K562 (cell line): ENCODE measurements around the gene ANKRD60. TPM values are rescaled to one million over a fixed set of nuclear protein-coding genes. Genes with fewer than 3 reads are reported as not detected.
A peak's percentile ranks its signal among the peaks of the same experiment; 100 is the strongest.

ENCODE experiments used
- ARID2 ChIP-seq: fragments of 450-650 bp; IDR thresholded peaks from 2 replicates; pipeline ENCODE4 v1.6.1; 2017; ENCODE audit warnings: antibody characterized with exemption, mild to moderate bottlenecking
- ETV5 ChIP-seq: sonication (generic); formaldehyde crosslinking; IDR thresholded peaks from 2 replicates; pipeline ENCODE4 v1.4.0; 2020; ENCODE audit warnings: low read depth, mild to moderate bottlenecking, missing genetic modification reagents
- GATAD2A ChIP-seq: fragments of 450-650 bp; IDR thresholded peaks from 2 replicates; pipeline ENCODE4 v1.6.1; 2017
- GATAD2B ChIP-seq: fragments of 450-650 bp; IDR thresholded peaks from 2 replicates; pipeline ENCODE4 v1.6.1; 2017; ENCODE audit warnings: mild to moderate bottlenecking, borderline replicate concordance
- HMG20B ChIP-seq: fragments of 250-450 bp; sonication (Bioruptor Pico); IDR thresholded peaks from 2 replicates; pipeline ENCODE4 v1.5.0; 2021; ENCODE audit warnings: mild to moderate bottlenecking
- NFE2L1 ChIP-seq: fragments of 450-650 bp; IDR thresholded peaks from 2 replicates; pipeline ENCODE4 v1.6.1; 2016; ENCODE audit warnings: missing genetic modification characterization, low read depth, mild to moderate bottlenecking, missing compliant biosample characterization, moderate library complexity, borderline replicate concordance
- NONO ChIP-seq, 2 experiments: fragments of 200-400 bp in 1 of 2; fragments of 450-650 bp in 1 of 2; formaldehyde crosslinking in 1 of 2; IDR thresholded peaks; 2 replicates each; pipeline ENCODE4 v1.6.1; 2017; ENCODE audit warnings: low read depth in 2 of 2, mild to moderate bottlenecking in 2 of 2, moderate library complexity in 2 of 2, low read length in 1 of 2
- PHB2 ChIP-seq: fragments of 450-650 bp; IDR thresholded peaks from 2 replicates; pipeline ENCODE4 v1.6.1; 2017; ENCODE audit warnings: low read depth
- SOX6 ChIP-seq: fragments of 450-650 bp; IDR thresholded peaks from 2 replicates; pipeline ENCODE4 v1.6.1; 2014; ENCODE audit warnings: mild to moderate bottlenecking
- ZNF407 ChIP-seq: fragments of 450-650 bp; IDR thresholded peaks from 2 replicates; pipeline ENCODE4 v1.6.1; 2016; ENCODE audit warnings: low read depth
- ZNF592 ChIP-seq: fragments of 450-650 bp; IDR thresholded peaks from 2 replicates; pipeline ENCODE4 v1.6.1; 2017; ENCODE audit warnings: antibody characterized with exemption, mild to moderate bottlenecking
- ZNF707 ChIP-seq: fragments of 250-450 bp; sonication (Bioruptor Pico); conservative IDR thresholded peaks from 2 replicates; pipeline ENCODE4 v1.8.0; 2022; ENCODE audit warnings: inconsistent platforms, mild to moderate bottlenecking, moderate library complexity
- polyA plus RNA-seq, 8 experiments: library from polyadenylated mRNA; depleted of rRNA in 4 of 8; stranded (reverse) in 5 of 8; unstranded in 3 of 8; fragments of >200 nt; fragmentation: Nextera tagmentation in 2 of 8; fragmentation: Illumina TruSeq in 1 of 8; extraction: Ambion mirVana in 2 of 8; extraction: Trizol in 1 of 8; gene quantifications; 2 replicates each; pipeline versions ENCODE4 v1.2.1 to v1.2.3, GENCODE V29; 2011 to 2014; ENCODE audit warnings: inconsistent platforms in 1 of 8, missing spikeins in 1 of 8
- total RNA-seq, 7 experiments: library from RNA; depleted of rRNA in 6 of 7; stranded (reverse); fragments of >200 nt in 6 of 7; fragmentation: Illumina TruSeq in 2 of 7; extraction: Trizol in 2 of 7; gene quantifications; 2 replicates each; pipeline versions ENCODE4 v1.2.1 to v1.2.3, GENCODE V29; 2011 to 2021; ENCODE audit warnings: low replicate concordance in 1 of 7
- TF ChIP-seq, protein P1 (sequence below): fragments of 450-650 bp; IDR thresholded peaks from 2 replicates; pipeline ENCODE4 v1.6.1; 2017; ENCODE audit warnings: mild to moderate bottlenecking, moderate library complexity

Gene ANKRD60
- total and polyA plus RNA-seq, 9 of the 15 experiments (the other 6 are each of a cell fraction or from before 2014, with no cell fraction given) = not detected

DNA sequence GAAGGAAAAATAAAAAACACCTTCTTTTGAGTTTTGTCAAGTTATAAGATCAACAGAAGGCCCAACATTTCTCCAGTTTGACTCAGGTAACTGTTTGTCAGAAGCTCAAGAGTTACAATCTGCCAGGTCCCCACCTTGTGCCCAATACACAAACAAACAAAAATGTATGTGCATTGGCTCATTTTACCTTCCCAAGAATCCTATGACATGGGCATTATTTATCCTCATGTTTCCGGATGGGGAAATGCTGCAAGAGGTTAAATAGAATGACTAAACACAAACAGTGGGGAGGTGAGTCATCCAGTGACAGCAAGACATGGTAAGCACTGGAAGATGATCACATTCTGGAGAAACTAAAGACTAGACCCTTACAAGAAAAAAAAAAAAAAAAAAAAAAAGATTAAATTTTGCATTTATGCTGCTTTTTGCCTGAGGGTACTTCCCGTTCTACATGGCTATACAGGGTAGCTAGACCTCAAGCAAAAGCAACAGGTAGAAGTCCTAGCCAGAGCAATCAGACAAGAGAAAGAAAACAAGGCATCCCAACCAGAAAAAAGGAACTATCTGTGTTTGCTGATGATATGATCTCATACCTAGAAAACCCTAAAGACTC lies 23.6 kb upstream of the ANKRD60 start (continued):
- TF ChIP-seq ZNF407 (no peak), NFE2L1 (tag) (peak; percentile 68; the same call in 1 of the 2 replicates), GATAD2A (no peak), NONO (IDR thresholded peaks at IDR 0.05; ENCODE audit: low read depth in 2 of 2, low read length in 1 of 2) (no peak), GATAD2B (peak; percentile 47; the same call in 1 of the 2 replicates), SOX6 (peak; percentile 50), ZNF592 (peak; percentile 99), ARID2 (no peak), ZNF707 (CRISPR knock-in tag) (peak; percentile 73), HMG20B (CRISPR knock-in tag) (no peak), PHB2 (no peak), ETV5 (peak; percentile 79)
- TF ChIP-seq, protein P1, sequence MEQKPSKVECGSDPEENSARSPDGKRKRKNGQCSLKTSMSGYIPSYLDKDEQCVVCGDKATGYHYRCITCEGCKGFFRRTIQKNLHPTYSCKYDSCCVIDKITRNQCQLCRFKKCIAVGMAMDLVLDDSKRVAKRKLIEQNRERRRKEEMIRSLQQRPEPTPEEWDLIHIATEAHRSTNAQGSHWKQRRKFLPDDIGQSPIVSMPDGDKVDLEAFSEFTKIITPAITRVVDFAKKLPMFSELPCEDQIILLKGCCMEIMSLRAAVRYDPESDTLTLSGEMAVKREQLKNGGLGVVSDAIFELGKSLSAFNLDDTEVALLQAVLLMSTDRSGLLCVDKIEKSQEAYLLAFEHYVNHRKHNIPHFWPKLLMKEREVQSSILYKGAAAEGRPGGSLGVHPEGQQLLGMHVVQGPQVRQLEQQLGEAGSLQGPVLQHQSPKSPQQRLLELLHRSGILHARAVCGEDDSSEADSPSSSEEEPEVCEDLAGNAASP = no peak
